Loucy (cell line): ENCODE data around the gene TNFRSF19.

Source experiments
- H2AFZ ChIP-seq: fragments of 200-600 bp; sonication (generic); 2 replicates; pipeline ENCODE4 v1.6.0; 2016; ENCODE audit warnings: antibody characterized with exemption, mild to moderate bottlenecking, low read length, moderate library complexity
- H3F3A ChIP-seq: fragments of 200-600 bp; 2 replicates; pipeline ENCODE4 v1.6.0; 2016; ENCODE audit warnings: antibody characterized with exemption, low read depth, mild to moderate bottlenecking
- H3K27me3 ChIP-seq: fragments of 200-600 bp; sonication (generic); 2 replicates; pipeline ENCODE4 v1.6.1; 2014; ENCODE audit warnings: low read length, mild to moderate bottlenecking; ENCODE audit not compliant: insufficient read depth, poor library complexity, severe bottlenecking
- H3K36me3 ChIP-seq: fragments of 200-600 bp; sonication (generic); 2 replicates; pipeline ENCODE4 v1.6.1; 2016; ENCODE audit warnings: low read length; ENCODE audit not compliant: insufficient read depth
- H3K4me1 ChIP-seq: fragments of 200-600 bp; sonication (generic); 2 replicates; pipeline ENCODE4 v1.5.1; 2014; ENCODE audit warnings: low read length, mild to moderate bottlenecking; ENCODE audit not compliant: insufficient read depth, poor library complexity, severe bottlenecking
- H3K4me2 ChIP-seq: fragments of 200-600 bp; sonication (generic); 2 replicates; pipeline ENCODE4 v1.6.0; 2014; ENCODE audit warnings: antibody characterized with exemption, low read length, low read depth, mild to moderate bottlenecking; ENCODE audit not compliant: poor library complexity, severe bottlenecking
- H3K4me3 ChIP-seq: fragments of 200-600 bp; sonication (generic); 2 replicates; pipeline ENCODE4 v1.5.1; 2014; ENCODE audit warnings: low read length, mild to moderate bottlenecking, mixed read lengths; ENCODE audit not compliant: poor library complexity, severe bottlenecking
- H3K79me2 ChIP-seq: fragments of 200-600 bp; sonication (generic); 2 replicates; pipeline ENCODE4 v1.6.1; 2014; ENCODE audit warnings: low read length; ENCODE audit not compliant: insufficient read depth
- H3K9ac ChIP-seq: fragments of 200-600 bp; sonication (generic); 2 replicates; pipeline ENCODE4 v1.6.0; 2014; ENCODE audit warnings: mild to moderate bottlenecking, low read depth, low read length, moderate library complexity; ENCODE audit not compliant: poor library complexity, severe bottlenecking
- H3K9me2 ChIP-seq: fragments of 200-600 bp; sonication (generic); replicated peaks from 2 replicates; pipeline ENCODE4 v1.6.1; 2016; ENCODE audit warnings: low read depth, low read length, mixed read lengths
- H3K9me3 ChIP-seq: fragments of 200-600 bp; sonication (generic); 2 replicates; pipeline ENCODE4 v1.6.1; 2014; ENCODE audit warnings: mild to moderate bottlenecking, antibody characterized with exemption, low read length, low read depth; ENCODE audit not compliant: insufficient read depth
- H4K20me1 ChIP-seq: fragments of 200-600 bp; sonication (generic); 2 replicates; pipeline ENCODE4 v1.6.0; 2014; ENCODE audit warnings: antibody characterized with exemption, low read length, mild to moderate bottlenecking; ENCODE audit not compliant: insufficient read depth, poor library complexity, severe bottlenecking
- EZH2phosphoT487 ChIP-seq: fragments of 200-600 bp; IDR thresholded peaks from 2 replicates; pipeline ENCODE4 v1.6.1; 2018; ENCODE audit warnings: antibody characterized with exemption, mild to moderate bottlenecking, moderate library complexity, borderline replicate concordance
- TF ChIP-seq, protein P1 (sequence below): fragments of 200-600 bp; sonication (generic); conservative IDR thresholded peaks from 2 replicates; pipeline ENCODE4 v1.5.1; 2014; ENCODE audit warnings: mild to moderate bottlenecking, antibody characterized with exemption, low read length

The TNFRSF19 gene

DNA sequence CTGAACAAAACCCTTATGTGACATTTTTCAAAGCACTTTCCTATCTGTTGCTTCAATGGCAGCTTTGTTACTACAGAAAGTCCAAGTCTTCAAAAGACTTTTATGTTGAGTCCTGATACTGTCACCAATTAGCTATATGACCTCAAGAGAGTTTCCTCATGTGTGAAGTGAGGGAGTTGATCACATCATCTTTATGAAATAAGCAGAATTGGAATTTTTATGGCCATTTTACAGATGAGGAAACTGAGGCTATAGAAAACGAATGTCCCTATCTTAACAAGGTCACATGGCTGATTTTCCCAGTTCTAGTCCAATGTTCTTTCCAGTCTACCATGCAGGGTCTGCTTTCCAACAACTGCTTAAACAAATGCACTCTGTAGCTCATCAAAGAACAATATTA is 2.6 kb downstream of the TNFRSF19 start:
- Histone ChIP-seq H2AFZ (no peak overlapping the region), H4K20me1 (no peaks in the 10 kb centered on the region), H3K27me3 (peaks cover 24% of the 10 kb centered on the region), H3K9me3 (no peaks in the 10 kb centered on the region), H3K79me2 (no peaks in the 10 kb centered on the region), H3F3A (no peaks in the 10 kb centered on the region), H3K4me1 (no peaks in the 10 kb centered on the region), H3K4me2 (no peak overlapping the region), H3K9ac (no peak overlapping the region), H3K9me2 (no peaks in the 10 kb centered on the region), H3K36me3 (no peaks in the 10 kb centered on the region), H3K4me3 (no peak overlapping the region)
- no peak for TF ChIP-seq EZH2phosphoT487
- TF ChIP-seq, protein P1, sequence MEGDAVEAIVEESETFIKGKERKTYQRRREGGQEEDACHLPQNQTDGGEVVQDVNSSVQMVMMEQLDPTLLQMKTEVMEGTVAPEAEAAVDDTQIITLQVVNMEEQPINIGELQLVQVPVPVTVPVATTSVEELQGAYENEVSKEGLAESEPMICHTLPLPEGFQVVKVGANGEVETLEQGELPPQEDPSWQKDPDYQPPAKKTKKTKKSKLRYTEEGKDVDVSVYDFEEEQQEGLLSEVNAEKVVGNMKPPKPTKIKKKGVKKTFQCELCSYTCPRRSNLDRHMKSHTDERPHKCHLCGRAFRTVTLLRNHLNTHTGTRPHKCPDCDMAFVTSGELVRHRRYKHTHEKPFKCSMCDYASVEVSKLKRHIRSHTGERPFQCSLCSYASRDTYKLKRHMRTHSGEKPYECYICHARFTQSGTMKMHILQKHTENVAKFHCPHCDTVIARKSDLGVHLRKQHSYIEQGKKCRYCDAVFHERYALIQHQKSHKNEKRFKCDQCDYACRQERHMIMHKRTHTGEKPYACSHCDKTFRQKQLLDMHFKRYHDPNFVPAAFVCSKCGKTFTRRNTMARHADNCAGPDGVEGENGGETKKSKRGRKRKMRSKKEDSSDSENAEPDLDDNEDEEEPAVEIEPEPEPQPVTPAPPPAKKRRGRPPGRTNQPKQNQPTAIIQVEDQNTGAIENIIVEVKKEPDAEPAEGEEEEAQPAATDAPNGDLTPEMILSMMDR: no peak

DNA sequence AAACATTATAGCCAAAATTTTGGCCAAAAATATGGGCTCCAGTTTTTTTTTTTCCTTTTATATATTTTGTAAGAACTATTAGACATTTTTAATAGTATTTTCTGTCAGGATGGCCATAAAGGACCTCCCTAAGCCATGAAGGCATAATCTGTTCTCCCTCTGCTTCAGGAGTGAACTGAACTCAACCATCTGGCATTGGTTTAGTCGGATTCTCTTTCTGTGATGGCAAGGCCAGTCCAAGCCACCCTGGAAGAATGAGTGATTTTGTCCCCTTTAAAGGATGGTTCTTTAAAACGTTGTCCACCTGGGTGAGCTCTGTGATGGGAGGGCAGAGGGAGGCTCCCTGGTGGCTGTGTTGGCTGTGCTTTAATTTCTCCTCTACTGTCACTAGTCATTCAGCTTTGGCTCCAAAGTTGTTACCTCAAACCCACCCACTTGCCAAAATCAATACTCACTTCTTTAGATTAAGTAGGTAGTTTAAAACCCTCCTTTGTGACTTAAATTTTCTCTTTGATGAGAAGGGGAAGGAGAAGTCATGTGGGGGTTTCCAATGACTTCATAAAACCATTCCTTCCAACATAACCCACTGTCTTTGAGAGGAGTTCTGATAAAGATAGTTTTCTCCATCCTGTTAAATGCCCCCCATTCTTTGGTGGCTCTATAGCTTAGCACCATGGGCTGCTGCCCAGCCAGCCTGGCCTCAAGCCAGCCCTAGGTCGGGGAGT is 4.4 kb downstream of the TNFRSF19 start:
- H3K27me3 ChIP-seq: peaks cover 32% of the 10 kb centered on the region
- peaks cover 4% of the 10 kb centered on the region for H3K4me1 ChIP-seq
- H3K4me3 ChIP-seq: no peak overlapping the region
- H3K36me3 ChIP-seq: no peaks in the 10 kb centered on the region
- TF ChIP-seq EZH2phosphoT487: no peak
- TF ChIP-seq, protein P1: no peak
- H3K9me2 ChIP-seq: no peaks in the 10 kb centered on the region
- H3K9ac ChIP-seq: no peak overlapping the region
- no peaks in the 10 kb centered on the region for H3K9me3 ChIP-seq
- no peaks in the 10 kb centered on the region for H4K20me1 ChIP-seq
- no peaks in the 10 kb centered on the region for H3K79me2 ChIP-seq
- no peak overlapping the region for H3K4me2 ChIP-seq
- H3F3A ChIP-seq: no peaks in the 10 kb centered on the region
- H2AFZ ChIP-seq: no peak overlapping the region

DNA sequence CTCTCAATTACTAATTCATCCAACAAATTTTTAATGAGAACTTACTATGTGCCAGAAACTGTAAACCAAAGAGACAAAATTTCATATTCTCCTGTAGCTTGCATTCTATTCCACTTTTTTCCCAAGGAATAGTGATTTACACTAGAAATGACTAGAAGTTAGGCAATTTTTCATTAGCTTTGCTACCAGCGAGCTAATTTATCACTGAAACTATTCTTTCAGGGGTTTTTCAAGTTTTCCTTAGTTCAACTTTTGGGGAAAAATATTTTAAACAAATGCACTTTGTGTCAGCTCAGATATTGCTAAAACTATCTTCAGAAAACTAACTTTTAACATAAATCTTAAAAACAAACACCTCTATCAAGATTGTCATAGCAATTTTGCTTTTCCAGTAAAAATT is 5.4 kb downstream of the TNFRSF19 start:
- Histone ChIP-seq H3K9ac (no peak overlapping the region), H3K36me3 (no peaks in the 10 kb centered on the region), H3K79me2 (no peaks in the 10 kb centered on the region), H3F3A (no peaks in the 10 kb centered on the region), H3K9me3 (no peaks in the 10 kb centered on the region), H3K4me3 (no peak overlapping the region), H3K9me2 (no peaks in the 10 kb centered on the region), H4K20me1 (no peaks in the 10 kb centered on the region), H3K4me2 (no peak overlapping the region), H3K4me1 (peaks cover 4% of the 10 kb centered on the region), H3K27me3 (peaks cover 41% of the 10 kb centered on the region), H2AFZ (no peak overlapping the region)
- TF ChIP-seq, protein P1: no peak
- no peak for TF ChIP-seq EZH2phosphoT487
